Spleen (tissue), 7 donors: Measurements from ENCODE around the gene TOR4A.

ENCODE experiments used
- POLR2A ChIP-seq, 3 donors: fragments of 450-650 bp; IDR thresholded peaks; one replicate each; pipeline ENCODE4 v1.5.1; 2017; ENCODE audit warnings: antibody characterized with exemption in 3 of 3, mild to moderate bottlenecking in 1 of 3
- POLR2AphosphoS5 ChIP-seq, 3 donors: sonication (generic); formaldehyde crosslinking; IDR thresholded peaks; one replicate each; pipeline ENCODE4 v1.5.1; 2017; ENCODE audit warnings: antibody characterized with exemption in 3 of 3
- TF ChIP-seq, protein P1 (sequence below), 11 experiments: fragments of 200-600 bp in 7 of 11; fragments of 450-650 bp in 4 of 11; sonication (generic) in 4 of 11; IDR thresholded peaks in 8 of 11; conservative IDR thresholded peaks in 3 of 11; 1 replicate in 7 of 11; 2 replicates in 4 of 11; pipeline versions ENCODE4 v1.4.0 to v1.8.0; 2016 to 2021; ENCODE audit warnings: antibody characterized with exemption in 11 of 11, inconsistent platforms in 4 of 11, mild to moderate bottlenecking in 1 of 11
- donor health status: DM: no; HTN: no; CAD: no; lungs with moderate emphysema.
- donor health status: DM: no; HTN: no; CAD: no.
- donor health status: DM: no; HTN: no; CAD: no.

GRCh38 chr9:137236936-137237421, 40.5 kb upstream of the TOR4A start:
- TF ChIP-seq, protein P1, sequence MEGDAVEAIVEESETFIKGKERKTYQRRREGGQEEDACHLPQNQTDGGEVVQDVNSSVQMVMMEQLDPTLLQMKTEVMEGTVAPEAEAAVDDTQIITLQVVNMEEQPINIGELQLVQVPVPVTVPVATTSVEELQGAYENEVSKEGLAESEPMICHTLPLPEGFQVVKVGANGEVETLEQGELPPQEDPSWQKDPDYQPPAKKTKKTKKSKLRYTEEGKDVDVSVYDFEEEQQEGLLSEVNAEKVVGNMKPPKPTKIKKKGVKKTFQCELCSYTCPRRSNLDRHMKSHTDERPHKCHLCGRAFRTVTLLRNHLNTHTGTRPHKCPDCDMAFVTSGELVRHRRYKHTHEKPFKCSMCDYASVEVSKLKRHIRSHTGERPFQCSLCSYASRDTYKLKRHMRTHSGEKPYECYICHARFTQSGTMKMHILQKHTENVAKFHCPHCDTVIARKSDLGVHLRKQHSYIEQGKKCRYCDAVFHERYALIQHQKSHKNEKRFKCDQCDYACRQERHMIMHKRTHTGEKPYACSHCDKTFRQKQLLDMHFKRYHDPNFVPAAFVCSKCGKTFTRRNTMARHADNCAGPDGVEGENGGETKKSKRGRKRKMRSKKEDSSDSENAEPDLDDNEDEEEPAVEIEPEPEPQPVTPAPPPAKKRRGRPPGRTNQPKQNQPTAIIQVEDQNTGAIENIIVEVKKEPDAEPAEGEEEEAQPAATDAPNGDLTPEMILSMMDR (IDR thresholded peaks at IDR 0.05 in 8 of 11, conservative IDR thresholded peaks at IDR 0.05 in 3 of 11): no peak
- no peak for TF ChIP-seq POLR2AphosphoS5 (IDR thresholded peaks at IDR 0.05)
- TF ChIP-seq POLR2A (IDR thresholded peaks at IDR 0.05): no peak
